GM12875 (cell line): ENCODE data around the gene TLK2.
"Not testable (repeated sequence)": the region's sequence is repeated elsewhere in the genome, so short reads cannot be mapped to it uniquely, and the experiment has no call there.

Experiments
- H3K4me3 ChIP-seq: one replicate; pipeline ENCODE4 v1.5.1; 2011; ENCODE audit warnings: low read depth, low read length, control low read depth
- TF ChIP-seq, protein P1 (sequence below): IDR thresholded peaks from 2 replicates; pipeline ENCODE4 v1.5.1; 2011; ENCODE audit warnings: low read depth, mild to moderate bottlenecking, control low read depth, inconsistent platforms, low read length, moderate library complexity, borderline replicate concordance; ENCODE audit not compliant: insufficient read depth

The TLK2 gene

DNA sequence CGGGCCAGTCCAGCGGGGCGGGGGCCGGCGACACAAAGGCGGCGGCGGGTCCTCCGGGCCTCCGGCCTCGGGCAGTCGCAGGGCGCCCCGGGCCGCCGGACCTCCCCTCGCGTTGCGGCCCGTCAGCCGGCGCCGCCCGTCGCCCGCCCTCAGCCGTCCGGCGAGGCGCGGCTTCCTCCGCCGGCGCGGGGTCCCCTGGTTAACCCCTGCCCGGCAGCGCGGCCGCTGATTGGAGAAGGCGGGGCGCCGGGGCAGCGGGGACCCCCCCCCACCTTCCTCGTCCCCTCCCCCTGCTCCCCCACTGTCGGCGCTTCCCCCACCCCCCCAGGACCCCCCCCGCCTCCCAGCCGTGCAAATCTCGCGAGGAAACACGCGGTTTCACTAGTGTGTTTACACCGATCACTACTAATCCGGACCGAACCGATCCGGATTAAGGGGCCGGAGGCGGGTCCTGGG, at the start of gene TLK2:
TSS of gene TLK2 (plus strand) at position 402 of the 456 bp plus-strand sequence. CDS start 2,301 bp downstream, outside the sequence.
- H3K4me3 ChIP-seq = peak within 1 kb of the TSS; percentile 70
- TF ChIP-seq, protein P1, sequence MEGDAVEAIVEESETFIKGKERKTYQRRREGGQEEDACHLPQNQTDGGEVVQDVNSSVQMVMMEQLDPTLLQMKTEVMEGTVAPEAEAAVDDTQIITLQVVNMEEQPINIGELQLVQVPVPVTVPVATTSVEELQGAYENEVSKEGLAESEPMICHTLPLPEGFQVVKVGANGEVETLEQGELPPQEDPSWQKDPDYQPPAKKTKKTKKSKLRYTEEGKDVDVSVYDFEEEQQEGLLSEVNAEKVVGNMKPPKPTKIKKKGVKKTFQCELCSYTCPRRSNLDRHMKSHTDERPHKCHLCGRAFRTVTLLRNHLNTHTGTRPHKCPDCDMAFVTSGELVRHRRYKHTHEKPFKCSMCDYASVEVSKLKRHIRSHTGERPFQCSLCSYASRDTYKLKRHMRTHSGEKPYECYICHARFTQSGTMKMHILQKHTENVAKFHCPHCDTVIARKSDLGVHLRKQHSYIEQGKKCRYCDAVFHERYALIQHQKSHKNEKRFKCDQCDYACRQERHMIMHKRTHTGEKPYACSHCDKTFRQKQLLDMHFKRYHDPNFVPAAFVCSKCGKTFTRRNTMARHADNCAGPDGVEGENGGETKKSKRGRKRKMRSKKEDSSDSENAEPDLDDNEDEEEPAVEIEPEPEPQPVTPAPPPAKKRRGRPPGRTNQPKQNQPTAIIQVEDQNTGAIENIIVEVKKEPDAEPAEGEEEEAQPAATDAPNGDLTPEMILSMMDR = no peak

DNA sequence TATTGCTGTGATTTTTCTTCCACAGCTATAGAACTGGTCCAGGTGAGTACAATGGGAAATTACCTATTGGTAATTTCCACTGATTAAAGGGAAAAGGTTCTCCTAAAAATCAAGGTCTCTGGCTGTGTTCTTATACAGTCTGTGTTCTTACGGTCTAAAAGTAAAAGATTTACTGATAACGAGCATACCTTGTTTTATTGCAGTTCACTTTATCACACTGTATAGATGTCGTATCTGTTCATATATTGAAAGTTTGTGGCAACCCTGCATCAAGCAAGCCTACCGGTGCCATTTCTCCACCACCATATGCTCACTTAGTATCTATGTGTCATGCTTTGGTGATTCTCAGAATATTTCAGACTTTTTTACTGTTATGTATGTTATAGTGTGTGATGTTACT, 43.4 kb upstream of the TLK2 start:
- not testable (repeated sequence) for H3K4me3 ChIP-seq

GRCh38 chr17:62441181-62441580, 37.4 kb upstream of the TLK2 start:
- not testable (repeated sequence) for H3K4me3 ChIP-seq

- TF ChIP-seq, protein P1 = no peak
- H3K4me3 ChIP-seq = no peak overlapping the region
Observed at GRCh38 chr17:62444063-62444462, 34.6 kb upstream of the TLK2 start.

DNA sequence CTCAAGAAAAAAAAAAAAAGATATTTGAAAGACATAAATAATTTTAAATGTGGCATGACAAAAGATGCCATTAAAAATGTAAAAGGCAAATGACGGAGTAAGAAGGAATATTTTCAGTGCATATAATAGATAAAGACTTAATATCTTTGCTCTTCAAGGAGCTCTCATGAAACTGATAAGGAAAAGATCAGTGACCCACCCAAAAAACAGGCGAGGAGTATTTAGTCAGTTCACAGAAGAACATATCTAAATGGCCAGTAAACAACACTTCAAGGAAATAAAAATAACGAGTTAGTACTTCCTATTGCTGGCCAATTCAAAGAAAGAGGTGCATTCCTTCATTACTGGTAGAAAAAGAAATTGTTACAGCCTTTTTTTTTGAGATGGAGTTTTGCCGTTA, 32.8 kb upstream of the TLK2 start:
- H3K4me3 ChIP-seq = not testable (repeated sequence)

- not testable (repeated sequence) for H3K4me3 ChIP-seq
Observed at GRCh38 chr17:62452195-62452594, 26.4 kb upstream of the TLK2 start.

GRCh38 chr17:62453041-62453440, 25.6 kb upstream of the TLK2 start:
- H3K4me3 ChIP-seq = not testable (repeated sequence)

- not testable (repeated sequence) for H3K4me3 ChIP-seq
Observed at GRCh38 chr17:62453656-62454055, 25.0 kb upstream of the TLK2 start.

DNA sequence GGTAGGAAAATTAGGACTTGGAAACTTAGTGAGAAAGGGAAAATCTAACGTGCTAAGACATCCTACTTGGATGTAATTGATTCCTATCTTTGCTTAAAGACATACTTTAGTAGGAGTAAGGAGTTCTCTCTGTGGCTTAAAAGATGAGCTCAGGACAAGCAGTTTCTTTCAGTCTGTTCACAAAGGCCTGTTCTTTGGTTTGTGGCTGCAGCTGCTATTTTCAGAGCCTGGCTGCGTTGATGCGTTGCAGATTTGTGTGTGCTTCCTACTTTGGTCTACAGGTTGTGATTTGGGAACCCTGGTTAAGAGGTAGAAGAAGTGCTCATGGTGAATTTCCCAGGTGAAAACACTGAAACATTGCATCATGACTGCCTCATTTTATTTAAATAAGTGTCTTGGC, 24.5 kb upstream of the TLK2 start:
- not testable (repeated sequence) for H3K4me3 ChIP-seq

DNA sequence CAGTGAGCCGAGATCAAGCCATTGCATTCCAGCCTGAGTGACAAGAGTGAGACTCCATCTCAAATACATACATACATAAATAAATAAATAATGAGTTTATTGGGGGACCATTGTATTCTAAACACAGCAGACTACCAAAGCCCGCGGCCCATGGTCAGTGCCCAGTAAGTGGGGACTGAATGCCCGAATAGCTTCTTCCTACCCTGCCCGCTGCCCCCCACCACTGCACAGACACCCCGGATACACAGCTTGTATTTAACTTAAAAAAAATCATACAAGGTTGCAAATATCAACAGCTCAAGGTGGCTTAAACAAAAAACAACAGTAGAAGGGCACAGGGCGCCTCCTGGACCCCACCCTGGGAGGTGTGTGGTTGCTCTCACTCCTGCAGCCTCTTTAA, 22.6 kb upstream of the TLK2 start:
- no peak overlapping the region for H3K4me3 ChIP-seq
- TF ChIP-seq, protein P1 = no peak

GRCh38 chr17:62458483-62458882, 20.1 kb upstream of the TLK2 start:
- H3K4me3 ChIP-seq = not testable (repeated sequence)

DNA sequence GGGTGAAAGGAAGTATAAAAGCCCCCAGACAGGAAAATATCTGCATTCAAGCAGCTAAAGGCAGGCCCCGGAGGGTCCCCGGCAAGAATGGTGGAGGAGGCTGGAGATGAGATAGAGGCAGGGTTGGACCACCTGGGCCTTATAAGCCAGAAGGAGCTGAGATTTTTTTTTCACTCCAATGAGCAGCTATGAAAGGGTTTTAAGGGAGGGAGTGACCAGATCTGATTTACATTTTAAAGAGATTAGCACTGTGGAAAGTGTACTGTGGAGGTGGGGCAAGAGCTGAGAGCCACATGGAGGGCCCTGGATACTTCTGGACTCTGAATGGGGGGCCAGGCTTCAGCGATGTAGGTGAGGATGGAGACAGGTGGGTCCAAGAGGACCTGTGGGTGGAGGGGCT, 14.2 kb upstream of the TLK2 start:
- H3K4me3 ChIP-seq = not testable (repeated sequence)

- H3K4me3 ChIP-seq = not testable (repeated sequence)
Observed at GRCh38 chr17:62465271-62465670, 13.4 kb upstream of the TLK2 start.

GRCh38 chr17:62470666-62471379, 7.8 kb upstream of the TLK2 start:
- not testable (repeated sequence) for H3K4me3 ChIP-seq

- H3K4me3 ChIP-seq = not testable (repeated sequence)
Observed at GRCh38 chr17:62471380-62471880, 7.2 kb upstream of the TLK2 start.

DNA sequence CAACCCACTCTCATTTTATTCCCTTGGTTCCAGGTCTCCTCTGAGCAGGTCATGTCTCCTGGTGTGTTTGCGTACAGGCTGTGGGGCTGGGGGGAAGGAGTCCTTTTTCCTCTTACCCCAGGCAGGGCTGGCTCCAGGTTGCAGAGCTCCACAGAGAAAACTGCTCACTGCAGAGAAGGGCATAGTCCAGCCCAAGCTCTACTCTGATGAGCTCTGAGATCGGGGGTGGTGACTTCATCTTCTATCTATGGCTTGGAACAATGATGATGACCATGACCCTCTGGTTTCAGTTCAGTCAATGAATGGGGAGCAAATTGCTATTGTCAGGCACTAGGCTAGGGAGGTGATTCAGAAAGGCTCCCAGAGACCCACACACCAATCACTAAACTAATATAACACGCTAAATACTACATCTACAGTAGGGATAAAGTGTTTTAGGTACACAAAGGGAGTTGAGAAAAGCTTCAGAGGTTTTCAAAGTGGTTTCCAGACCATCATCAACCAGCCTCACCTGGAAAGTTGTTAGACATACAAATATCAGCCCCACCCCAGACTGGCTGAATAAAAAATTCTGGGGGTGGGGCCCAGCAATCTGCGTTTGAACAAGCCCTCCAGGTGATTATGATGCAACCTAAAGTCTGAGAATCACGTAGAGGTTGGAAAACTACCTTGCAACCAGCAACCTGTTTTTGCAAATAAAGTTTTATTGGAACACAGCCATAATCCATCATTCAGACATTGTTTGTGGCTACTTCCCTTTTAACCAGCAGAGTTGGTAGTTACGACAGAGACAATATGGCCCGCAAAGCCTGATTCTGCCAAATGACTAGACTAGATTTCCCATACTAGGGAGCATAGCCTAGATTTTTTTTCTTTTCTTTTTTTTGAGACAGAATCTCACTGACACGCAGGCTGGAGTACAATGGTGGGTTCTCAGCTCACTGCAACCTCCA, 5.3 kb upstream of the TLK2 start:
- H3K4me3 ChIP-seq = not testable (repeated sequence)
